ENCODE data around the gene AHNAK.

The AHNAK gene

GRCh38 chr11:62404901-62405300, 141.7 kb downstream of the AHNAK start:
- no peak for TF ChIP-seq FOXP2 (optimal IDR thresholded peaks at IDR 0.05; ENCODE audit: borderline replicate concordance, extremely low read depth, extremely low read length, insufficient read depth)
- no peak for TF ChIP-seq TAF1 (IDR thresholded peaks at IDR 0.05; ENCODE audit: borderline replicate concordance, insufficient read depth, low read length)
- TF ChIP-seq REST (IDR thresholded peaks at IDR 0.05; ENCODE audit: insufficient read depth in 1 of 2, low read depth in 2 of 2, low read length in 2 of 2), result no peak
- TF ChIP-seq SIN3A (IDR thresholded peaks at IDR 0.05; ENCODE audit: borderline replicate concordance, insufficient read depth, low read length), result no peak
- TF ChIP-seq POLR2AphosphoS5 (IDR thresholded peaks at IDR 0.05; ENCODE audit: low read depth, low read length), result no peak

GRCh38 chr11:62404435-62404834, 142.2 kb downstream of the AHNAK start:
- TF ChIP-seq REST (IDR thresholded peaks at IDR 0.05; ENCODE audit: insufficient read depth in 1 of 2, low read depth in 2 of 2, low read length in 2 of 2) (no peak), FOXP2 (optimal IDR thresholded peaks at IDR 0.05; ENCODE audit: borderline replicate concordance, extremely low read depth, extremely low read length, insufficient read depth) (no peak), TAF1 (IDR thresholded peaks at IDR 0.05; ENCODE audit: borderline replicate concordance, insufficient read depth, low read length) (no peak), POLR2AphosphoS5 (IDR thresholded peaks at IDR 0.05; ENCODE audit: low read depth, low read length) (no peak), SIN3A (IDR thresholded peaks at IDR 0.05; ENCODE audit: borderline replicate concordance, insufficient read depth, low read length) (no peak)

GRCh38 chr11:62402960-62403730, 143.5 kb downstream of the AHNAK start:
- TF ChIP-seq SIN3A (IDR thresholded peaks at IDR 0.05; ENCODE audit: borderline replicate concordance, insufficient read depth, low read length) (no peak), REST (IDR thresholded peaks at IDR 0.05; ENCODE audit: insufficient read depth in 1 of 2, low read depth in 2 of 2, low read length in 2 of 2) (no peak), FOXP2 (optimal IDR thresholded peaks at IDR 0.05; ENCODE audit: borderline replicate concordance, extremely low read depth, extremely low read length, insufficient read depth) (no peak), TAF1 (IDR thresholded peaks at IDR 0.05; ENCODE audit: borderline replicate concordance, insufficient read depth, low read length) (no peak), POLR2AphosphoS5 (IDR thresholded peaks at IDR 0.05; ENCODE audit: low read depth, low read length) (no peak)

- no peak for TF ChIP-seq POLR2AphosphoS5 (IDR thresholded peaks at IDR 0.05; ENCODE audit: low read depth, low read length)
- no peak for TF ChIP-seq TAF1 (IDR thresholded peaks at IDR 0.05; ENCODE audit: borderline replicate concordance, insufficient read depth, low read length)
- TF ChIP-seq SIN3A (IDR thresholded peaks at IDR 0.05; ENCODE audit: borderline replicate concordance, insufficient read depth, low read length), result no peak
- TF ChIP-seq REST (IDR thresholded peaks at IDR 0.05; ENCODE audit: insufficient read depth in 1 of 2, low read depth in 2 of 2, low read length in 2 of 2), result no peak
- TF ChIP-seq FOXP2 (optimal IDR thresholded peaks at IDR 0.05; ENCODE audit: borderline replicate concordance, extremely low read depth, extremely low read length, insufficient read depth), result no peak
Observed at GRCh38 chr11:62402226-62402959, 144.2 kb downstream of the AHNAK start.
